K562 (cell line): Measurements from ENCODE around the gene LEAP2.

ENCODE experiments used
- CEBPB ChIP-seq: fragments of 450-650 bp; IDR thresholded peaks from 2 replicates; pipeline ENCODE4 v1.6.1; 2016; ENCODE audit warnings: missing genetic modification characterization, missing compliant biosample characterization
- CTCF ChIP-seq, 3 experiments: IDR thresholded peaks in 2 of 3; conservative IDR thresholded peaks in 1 of 3; 2 replicates each; pipeline ENCODE4 v1.5.1; 2011 to 2012; ENCODE audit warnings: low read length in 3 of 3, mild to moderate bottlenecking in 3 of 3, control low read depth in 2 of 3, improper control_type of control experiment in 1 of 3, inconsistent platforms in 1 of 3, low read depth in 1 of 3, mixed read lengths in 1 of 3, moderate library complexity in 1 of 3; ENCODE audit not compliant: insufficient read depth in 2 of 3
- EP300 ChIP-seq: IDR thresholded peaks from 2 replicates; pipeline ENCODE4 v1.6.1; 2012; ENCODE audit warnings: low read length, improper control_type of control experiment
- MAFK ChIP-seq: IDR thresholded peaks from 2 replicates; pipeline ENCODE4 v1.6.1; 2011; ENCODE audit warnings: low read length, improper control_type of control experiment
- MGA ChIP-seq: fragments of 450-650 bp; IDR thresholded peaks from 2 replicates; pipeline ENCODE4 v1.6.1; 2016; ENCODE audit warnings: mild to moderate bottlenecking, moderate library complexity
- POLR2A ChIP-seq: fragments of 450-650 bp; conservative IDR thresholded peaks from 2 replicates; pipeline ENCODE4 v1.6.1; 2016
- THAP7 ChIP-seq: fragments of 250-450 bp; sonication (Bioruptor Pico); IDR thresholded peaks from 2 replicates; pipeline ENCODE4 v1.5.0; 2021
- U2AF1 ChIP-seq: fragments of 200-400 bp; formaldehyde crosslinking; optimal IDR thresholded peaks from 2 replicates; pipeline ENCODE3; 2017; ENCODE audit warnings: mild to moderate bottlenecking, low read depth, low read length, moderate library complexity
- ZNF592 ChIP-seq: fragments of 450-650 bp; IDR thresholded peaks from 2 replicates; pipeline ENCODE4 v1.6.1; 2017; ENCODE audit warnings: antibody characterized with exemption, mild to moderate bottlenecking

- no peak for TF ChIP-seq CTCF (IDR thresholded peaks at IDR 0.05 in 2 of 3, conservative IDR thresholded peaks at IDR 0.05 in 1 of 3; ENCODE audit: insufficient read depth in 2 of 3, low read depth in 1 of 3, low read length in 3 of 3)
- TF ChIP-seq U2AF1: no peak
- no peak for TF ChIP-seq EP300
- no peak for TF ChIP-seq MAFK
- TF ChIP-seq ZNF592: no peak
- no peak for TF ChIP-seq THAP7
- TF ChIP-seq POLR2A: no peak
- no peak for TF ChIP-seq MGA
- TF ChIP-seq CEBPB (tag): no peak
Observed at GRCh38 chr5:132838516-132839282, 34.8 kb upstream of the LEAP2 start.
